GM21786 (cell line): ENCODE measurements around the gene SELE.

Source experiments
- ATAC-seq: cut with Tn5 transposase; IDR thresholded peaks from one replicate; pipeline ENCODE4 v1.9.1; 2021; ENCODE audit not compliant: unreplicated experiment

Gene SELE, protein sequence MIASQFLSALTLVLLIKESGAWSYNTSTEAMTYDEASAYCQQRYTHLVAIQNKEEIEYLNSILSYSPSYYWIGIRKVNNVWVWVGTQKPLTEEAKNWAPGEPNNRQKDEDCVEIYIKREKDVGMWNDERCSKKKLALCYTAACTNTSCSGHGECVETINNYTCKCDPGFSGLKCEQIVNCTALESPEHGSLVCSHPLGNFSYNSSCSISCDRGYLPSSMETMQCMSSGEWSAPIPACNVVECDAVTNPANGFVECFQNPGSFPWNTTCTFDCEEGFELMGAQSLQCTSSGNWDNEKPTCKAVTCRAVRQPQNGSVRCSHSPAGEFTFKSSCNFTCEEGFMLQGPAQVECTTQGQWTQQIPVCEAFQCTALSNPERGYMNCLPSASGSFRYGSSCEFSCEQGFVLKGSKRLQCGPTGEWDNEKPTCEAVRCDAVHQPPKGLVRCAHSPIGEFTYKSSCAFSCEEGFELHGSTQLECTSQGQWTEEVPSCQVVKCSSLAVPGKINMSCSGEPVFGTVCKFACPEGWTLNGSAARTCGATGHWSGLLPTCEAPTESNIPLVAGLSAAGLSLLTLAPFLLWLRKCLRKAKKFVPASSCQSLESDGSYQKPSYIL

DNA sequence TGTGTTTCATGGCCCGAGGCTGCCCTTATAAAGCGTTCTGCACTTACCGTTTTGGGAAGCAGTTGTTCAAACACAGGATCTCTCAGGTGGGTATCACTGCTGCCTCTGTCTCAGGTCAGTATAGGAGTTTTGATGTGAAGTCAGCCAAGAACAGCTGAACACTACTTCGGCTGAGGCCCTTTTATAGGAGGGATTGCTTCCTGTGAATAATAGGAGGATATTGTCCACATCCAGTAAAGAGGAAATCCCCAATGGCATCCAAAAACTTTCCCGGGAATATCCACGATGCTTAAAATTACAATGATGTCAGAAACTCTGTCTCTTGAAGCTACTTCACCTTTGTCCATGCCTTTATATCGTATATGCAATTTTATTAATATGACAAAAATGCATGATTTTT lies at the start of gene SELE:
Gene SELE (minus strand): TSS at position 156 of the 400 bp plus-strand sequence. CDS start 467 bp downstream, outside the sequence.
- ATAC-seq = no peak

DNA sequence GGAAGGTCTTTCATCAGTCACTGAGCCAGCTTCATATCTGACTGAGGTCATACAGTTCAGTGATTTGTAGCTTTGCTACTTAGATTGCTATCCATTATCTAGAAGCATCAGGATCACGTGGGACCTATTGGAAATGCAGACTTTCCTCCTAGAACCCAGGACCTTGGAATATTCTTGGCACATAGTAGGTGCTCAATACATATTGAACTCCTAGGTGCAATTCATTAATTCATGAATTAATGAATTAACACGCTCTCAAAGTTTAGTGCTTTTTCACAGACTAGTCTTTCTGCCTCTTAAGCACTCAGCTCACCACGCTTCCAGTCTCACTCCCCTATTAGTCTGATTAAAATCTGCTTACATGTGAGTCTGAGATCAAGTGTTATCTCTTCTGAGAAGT lies 48.7 kb upstream of the SELE start:
- ATAC-seq = no peak

DNA sequence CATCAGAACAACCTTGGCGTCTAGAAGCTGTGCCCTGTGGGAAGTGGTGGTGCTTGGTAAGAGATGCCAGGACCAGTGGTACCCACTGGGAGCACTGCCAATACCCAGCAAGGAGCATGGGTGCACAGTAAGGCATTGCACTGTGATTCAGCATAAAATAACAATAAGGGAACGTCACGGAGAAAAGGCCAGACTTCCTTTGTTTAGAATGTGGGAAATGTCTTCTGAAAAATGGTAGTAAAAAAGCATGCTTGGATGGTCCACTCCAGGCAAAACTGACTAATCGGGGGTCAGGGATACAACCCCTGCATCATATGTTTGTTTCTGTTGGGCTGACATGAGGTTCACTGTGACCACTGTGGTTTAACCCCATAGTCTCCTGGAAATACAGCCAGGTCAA lies 46.1 kb upstream of the SELE start:
- ATAC-seq = no peak

DNA sequence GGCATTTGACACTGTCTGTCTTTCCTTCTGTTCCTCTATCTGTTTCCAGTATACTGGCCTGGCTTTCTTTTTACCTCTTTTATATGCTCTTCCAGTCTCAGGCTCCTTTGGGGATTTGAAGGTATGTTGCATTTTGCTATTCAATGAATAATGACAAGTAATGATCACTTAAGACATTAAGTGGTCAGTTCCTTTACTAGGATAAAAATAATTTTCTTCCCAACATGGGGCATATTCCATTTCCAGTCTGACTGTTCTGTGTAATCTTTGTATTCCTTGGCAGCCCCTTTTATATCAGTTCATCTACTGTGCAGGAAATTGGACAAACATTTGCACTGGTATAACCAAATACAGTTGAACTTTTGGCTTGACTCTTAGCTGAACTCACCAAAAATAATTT lies 45.3 kb upstream of the SELE start:
- ATAC-seq = no peak

- ATAC-seq = no peak
Measured at GRCh38 chr1:169776440-169776839, 42.6 kb upstream of the SELE start.

- no peak for ATAC-seq
Measured at GRCh38 chr1:169768161-169768560, 34.3 kb upstream of the SELE start.

- ATAC-seq = no peak
Measured at GRCh38 chr1:169765580-169766331, 31.9 kb upstream of the SELE start.

GRCh38 chr1:169764919-169765318 lies 31.0 kb upstream of the SELE start:
- no peak for ATAC-seq

- ATAC-seq = no peak
Measured at GRCh38 chr1:169762699-169763098, 28.8 kb upstream of the SELE start.

DNA sequence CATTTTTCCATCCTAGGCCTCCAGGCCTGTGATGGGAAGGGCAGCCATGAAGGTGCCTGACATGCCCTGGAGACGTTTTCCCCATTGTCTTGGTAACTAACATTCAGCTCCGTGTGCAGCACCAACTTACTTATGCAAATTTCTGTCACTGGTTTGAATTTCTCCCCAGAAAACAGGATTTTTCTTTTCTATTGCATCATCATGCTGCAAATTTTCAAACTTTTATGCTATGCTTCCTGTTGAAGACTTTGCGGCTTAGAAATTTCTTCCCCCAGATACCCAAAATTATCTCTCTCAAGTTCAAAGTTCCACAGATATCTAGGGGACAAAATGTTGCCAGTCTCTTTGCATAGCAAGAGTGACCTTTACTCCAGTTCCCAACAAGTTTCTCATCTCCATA lies 25.2 kb upstream of the SELE start:
- no peak for ATAC-seq

GRCh38 chr1:169753549-169753948 lies 19.7 kb upstream of the SELE start:
- ATAC-seq = no peak

GRCh38 chr1:169750041-169750440 lies 16.2 kb upstream of the SELE start:
- ATAC-seq = no peak

GRCh38 chr1:169746550-169746949 lies 12.7 kb upstream of the SELE start:
- no peak for ATAC-seq

DNA sequence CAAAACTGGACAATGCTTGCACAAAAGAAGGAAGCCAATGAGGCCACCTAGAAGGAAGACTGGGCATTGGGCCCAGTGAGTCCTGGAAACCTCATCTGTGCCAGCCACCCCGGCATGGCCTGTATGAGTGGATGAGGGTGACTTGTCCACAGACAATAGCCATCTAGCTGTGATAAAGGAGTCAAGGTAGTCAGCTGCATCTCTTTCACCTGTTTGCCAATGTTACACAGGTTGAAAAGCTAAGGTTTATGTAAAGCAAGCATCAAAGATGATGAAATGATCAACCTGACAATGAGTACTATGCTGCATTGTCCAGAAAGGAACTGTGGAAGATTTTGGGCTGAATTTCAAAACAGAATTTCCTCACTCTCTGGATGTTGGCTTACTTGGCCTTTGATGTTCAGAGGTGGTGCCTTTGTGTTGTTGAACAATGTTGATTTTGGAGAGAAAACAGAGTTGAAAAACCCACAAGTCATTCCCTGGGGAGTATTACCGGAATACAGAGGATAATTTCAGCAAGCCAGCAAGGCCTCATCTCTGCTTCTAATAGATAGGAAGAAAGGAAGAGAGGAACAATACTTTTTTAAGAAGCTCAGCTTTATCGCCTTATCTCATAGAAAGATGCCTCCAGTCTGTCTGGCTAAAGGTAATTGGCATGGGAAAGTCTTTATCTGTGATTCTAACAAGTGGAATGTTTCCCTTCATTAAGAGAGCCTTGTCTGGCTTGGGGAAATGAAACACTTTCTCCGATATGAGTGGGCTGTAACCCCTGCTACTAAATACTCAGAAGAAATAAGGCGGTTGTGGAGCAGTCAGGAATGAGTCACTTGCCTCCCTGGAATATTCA lies 11.4 kb upstream of the SELE start:
- ATAC-seq = no peak

DNA sequence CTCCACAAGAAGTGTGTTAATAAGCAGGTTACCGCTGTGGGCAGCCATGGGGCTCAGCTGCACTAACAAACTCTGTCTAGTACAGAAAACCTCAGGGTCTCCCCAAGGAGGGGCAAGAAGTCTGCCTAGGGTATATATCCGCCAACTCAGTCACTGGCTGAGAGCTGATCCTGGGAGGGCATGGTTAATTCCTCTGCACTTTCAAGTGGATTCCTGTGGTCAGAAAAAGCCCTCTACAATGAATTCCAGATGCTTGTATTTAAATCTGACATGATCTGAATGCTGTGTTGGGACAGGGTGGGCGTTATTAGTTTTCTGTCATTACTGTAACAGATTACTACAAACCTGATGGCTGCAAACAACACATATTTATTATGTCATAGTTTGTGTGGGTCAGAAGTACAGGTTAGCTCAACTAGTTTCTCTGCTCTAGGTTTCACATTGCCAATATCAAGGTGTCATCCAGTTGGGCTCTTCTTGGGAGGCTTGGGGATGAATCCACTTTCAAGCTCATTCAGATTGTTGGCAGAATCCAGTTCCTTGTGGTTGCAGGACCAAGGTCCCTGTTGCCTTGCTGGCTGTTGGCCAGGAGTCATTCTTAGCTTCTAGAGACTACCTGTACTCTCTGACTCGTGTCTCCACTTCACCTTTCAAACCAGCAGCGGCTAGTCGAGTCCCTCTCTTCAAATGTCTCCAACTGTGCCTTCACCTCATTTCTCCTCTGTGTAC lies 8.0 kb upstream of the SELE start:
- ATAC-seq = no peak

DNA sequence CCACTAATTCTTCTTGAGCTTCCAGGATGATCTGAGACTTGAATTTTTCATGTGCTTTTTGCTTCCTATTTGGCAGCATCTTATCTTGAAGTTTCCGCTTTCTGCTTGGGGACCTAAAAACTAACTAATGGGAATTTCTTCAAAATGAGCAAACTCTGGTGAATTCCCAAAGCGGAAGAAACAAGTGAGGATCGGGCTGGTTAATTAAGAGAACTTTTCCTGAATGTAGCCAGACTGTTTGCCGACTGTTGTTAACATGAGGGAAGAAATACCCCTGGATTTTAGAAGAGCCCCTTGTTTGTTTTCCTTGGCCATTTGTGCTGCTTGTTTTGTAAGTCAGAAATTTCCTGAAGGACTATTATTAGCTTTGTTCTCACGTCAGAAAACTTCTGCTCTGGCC lies 6.1 kb upstream of the SELE start:
- no peak for ATAC-seq

DNA sequence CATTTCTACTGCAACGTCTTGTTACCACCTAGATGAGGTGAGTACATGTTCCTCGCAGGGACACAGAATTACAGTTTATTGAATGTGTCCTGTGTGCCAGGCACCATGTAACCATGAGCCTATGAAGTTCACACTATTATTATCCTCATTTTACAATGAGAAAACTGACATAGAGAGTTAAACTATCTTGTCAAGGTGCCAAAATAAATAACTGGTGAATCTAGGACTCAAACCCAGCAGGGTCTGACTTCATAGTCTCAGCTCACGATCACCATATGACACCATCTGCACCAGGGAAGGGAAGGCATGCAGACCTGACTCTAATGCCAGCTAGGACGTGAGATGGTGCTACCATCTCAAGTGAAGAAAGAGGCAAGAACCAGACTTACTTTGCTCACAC lies 2.4 kb downstream of the SELE start:
- no peak for ATAC-seq

DNA sequence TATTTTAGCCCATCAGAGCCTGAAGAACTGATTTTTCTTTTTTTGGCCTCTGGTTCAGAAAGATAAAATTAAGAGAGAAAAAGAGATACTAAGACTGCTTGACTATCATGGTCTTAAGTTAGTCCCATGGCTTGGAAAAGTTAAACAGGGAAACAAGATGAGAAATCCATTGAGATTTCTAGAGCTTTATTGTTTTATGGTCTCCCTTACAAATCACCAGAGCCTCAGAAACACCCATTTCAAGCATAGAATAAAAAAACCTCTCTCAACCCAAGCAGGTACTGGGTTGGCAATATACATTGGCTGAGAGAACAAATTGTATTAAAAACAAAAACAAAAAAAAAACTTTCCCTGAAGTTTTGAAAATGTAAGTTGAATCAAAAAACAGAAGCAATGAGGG lies 3.9 kb downstream of the SELE start:
- ATAC-seq = no peak

GRCh38 chr1:169727307-169727706 lies 6.6 kb downstream of the SELE start:
- ATAC-seq = no peak

DNA sequence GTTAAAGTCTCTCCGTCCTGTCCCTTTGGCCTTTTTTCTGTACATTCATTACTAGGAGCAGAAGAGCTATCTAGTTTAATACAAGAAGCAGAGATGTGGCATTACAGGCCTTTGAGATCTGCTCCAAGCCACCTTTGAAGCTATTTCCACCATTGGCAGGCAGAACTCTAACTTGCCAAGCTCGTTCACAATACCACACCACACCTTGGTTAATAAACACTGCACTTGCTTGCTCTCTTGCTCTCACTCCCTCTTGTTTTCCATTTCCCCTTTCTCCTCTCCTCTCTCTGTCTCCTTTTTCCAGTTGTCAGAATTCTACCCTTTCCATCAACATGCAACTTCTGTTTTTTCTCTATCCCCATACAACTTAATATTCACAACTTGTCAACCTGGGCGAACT lies 7.0 kb downstream of the SELE start:
- no peak for ATAC-seq
